ENCODE data around the gene TWF2. TPM values are rescaled to one million over a fixed set of nuclear protein-coding genes. Genes with fewer than 3 reads are reported as not detected.
A peak's percentile ranks its signal among the peaks of the same experiment; 100 is the strongest.
"Not testable (repeated sequence)": the region's sequence is repeated elsewhere in the genome, so short reads cannot be mapped to it uniquely, and the experiment has no call there.

The TWF2 gene
- total and polyA plus RNA-seq, 10 of the 15 experiments (the other 5 are each of a cell fraction or from before 2014, with no cell fraction given), result 0.16 to 106 (median 68.5) TPM

DNA sequence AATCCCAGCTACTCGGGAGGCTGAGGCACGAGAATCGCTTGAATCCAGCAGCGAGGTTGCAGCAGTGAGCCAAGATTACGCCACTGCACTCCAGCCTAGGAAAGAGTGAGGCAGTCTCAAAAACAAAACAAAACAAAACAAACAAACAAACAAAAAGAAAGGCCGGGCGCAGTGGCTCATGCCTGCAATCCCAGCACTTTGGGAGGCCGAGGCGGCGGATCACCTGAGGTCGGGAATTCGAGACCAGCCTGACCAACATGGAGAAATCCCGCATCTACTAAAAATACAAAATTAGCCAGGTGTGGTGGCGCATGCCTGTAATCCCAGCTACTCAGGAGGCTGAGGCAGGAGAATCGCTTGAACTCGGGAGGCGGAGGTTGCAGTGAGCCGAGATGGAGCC, 35.8 kb upstream of the TWF2 start:
- H4K20me1 ChIP-seq (ENCODE audit: control insufficient read depth, insufficient read depth); DNase-seq (ENCODE audit: low read depth, low spot score); in situ Hi-C loops (cut with MboI); H3K9ac ChIP-seq (ENCODE audit: control insufficient read depth, insufficient read depth, low read length); H3K9me3 ChIP-seq (replicated peaks; ENCODE audit: control insufficient read depth, insufficient read depth, low read length); H3K36me3 ChIP-seq (ENCODE audit: control insufficient read depth in 2 of 2, insufficient read depth in 2 of 2, low read length in 1 of 2); intact Hi-C loops (cut with micrococcal nuclease; ENCODE audit: unreplicated experiment); FAIRE-seq; CTCF ChIA-PET; H2AFZ ChIP-seq (ENCODE audit: control insufficient read depth, low read depth, low read length); H3K27ac ChIP-seq (ENCODE audit: control insufficient read depth, insufficient read depth); BruUV-seq (replicated peaks); ATAC-seq; H3K27me3 ChIP-seq (replicated peaks in 1 of 2; ENCODE audit: control insufficient read depth in 2 of 2, insufficient read depth in 2 of 2, low read length in 1 of 2): not testable (repeated sequence)
- Histone ChIP-seq H3K79me2 (ENCODE audit: control insufficient read depth, insufficient read depth, low read length) (peaks cover 89% of the 10 kb centered on the region), H3K4me3 (peak overlapping the region; percentile 44), H3K4me1 (ENCODE audit: control insufficient read depth, insufficient read depth, low read length) (peaks cover 10% of the 10 kb centered on the region), H3K4me2 (ENCODE audit: control insufficient read depth, insufficient read depth) (0 out of 2 replicates have a peak overlapping the region, but pooled peaks have one; percentile 2)
- ChIA-PET SMC1A (ENCODE audit: uncharacterized antibody, unreplicated experiment) (interaction anchor here (1.4 kb wide), 1 partner anchor 34 kb away, joined by 4 read pairs; no protein-coding TSS in a partner anchor), POLR2A (interaction anchor here (1.1 kb wide), 1 partner anchor 24 kb away, joined by 4 read pairs; no protein-coding TSS in a partner anchor), RAD21 (ENCODE audit: unreplicated experiment) (interaction anchor here (1.3 kb wide), 1 partner anchor 8 kb away, joined by 3 read pairs; no protein-coding TSS in a partner anchor)
- WGBS (ENCODE audit: insufficient coverage, insufficient replicate concordance, low lambda C conversion rate, missing lambda C conversion rate), result 86% methylated on average over 18 of the region's 18 CpGs
- TF ChIP-seq, protein P1, sequence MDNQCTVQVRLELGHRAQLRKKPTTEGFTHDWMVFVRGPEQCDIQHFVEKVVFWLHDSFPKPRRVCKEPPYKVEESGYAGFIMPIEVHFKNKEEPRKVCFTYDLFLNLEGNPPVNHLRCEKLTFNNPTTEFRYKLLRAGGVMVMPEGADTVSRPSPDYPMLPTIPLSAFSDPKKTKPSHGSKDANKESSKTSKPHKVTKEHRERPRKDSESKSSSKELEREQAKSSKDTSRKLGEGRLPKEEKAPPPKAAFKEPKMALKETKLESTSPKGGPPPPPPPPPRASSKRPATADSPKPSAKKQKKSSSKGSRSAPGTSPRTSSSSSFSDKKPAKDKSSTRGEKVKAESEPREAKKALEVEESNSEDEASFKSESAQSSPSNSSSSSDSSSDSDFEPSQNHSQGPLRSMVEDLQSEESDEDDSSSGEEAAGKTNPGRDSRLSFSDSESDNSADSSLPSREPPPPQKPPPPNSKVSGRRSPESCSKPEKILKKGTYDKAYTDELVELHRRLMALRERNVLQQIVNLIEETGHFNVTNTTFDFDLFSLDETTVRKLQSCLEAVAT (IDR thresholded peaks at IDR 0.05), result peak; percentile 85

DNA sequence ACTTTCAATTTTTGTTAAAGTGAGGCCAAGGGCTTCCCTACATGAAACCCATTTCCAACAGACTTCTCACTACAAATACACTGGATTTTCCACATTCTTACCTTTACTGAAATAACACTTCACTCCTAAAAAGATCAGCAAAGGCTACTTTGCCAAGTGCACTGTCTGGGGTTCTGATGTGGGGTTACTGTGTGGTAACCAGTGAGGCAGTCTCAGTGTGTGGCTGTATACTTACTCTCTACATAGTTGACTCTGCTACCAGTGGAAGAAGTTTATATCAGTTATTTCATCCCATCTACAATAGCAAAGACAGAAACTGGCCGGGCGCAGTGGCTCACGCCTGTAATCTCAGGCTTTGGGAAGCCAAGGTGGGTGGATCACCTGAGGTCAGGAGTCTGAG, 33.9 kb upstream of the TWF2 start:
- Histone ChIP-seq H3K27ac (ENCODE audit: control insufficient read depth, insufficient read depth) (no peak overlapping the region), H2AFZ (ENCODE audit: control insufficient read depth, low read depth, low read length) (no peak overlapping the region), H3K4me2 (ENCODE audit: control insufficient read depth, insufficient read depth) (peak overlapping the region; percentile 67), H3K9me3 (replicated peaks; ENCODE audit: control insufficient read depth, insufficient read depth, low read length) (no peaks in the 10 kb centered on the region), H3K4me1 (ENCODE audit: control insufficient read depth, insufficient read depth, low read length) (peaks cover 10% of the 10 kb centered on the region), H3K79me2 (ENCODE audit: control insufficient read depth, insufficient read depth, low read length) (peaks cover 91% of the 10 kb centered on the region), H3K9ac (ENCODE audit: control insufficient read depth, insufficient read depth, low read length) (no peak overlapping the region; the same call in 1 of the 2 replicates), H3K36me3 (ENCODE audit: control insufficient read depth in 2 of 2, insufficient read depth in 2 of 2, low read length in 1 of 2) (peaks cover 8 to 16% of the 10 kb centered on the region in 2 experiments; a peak in 3 of 4 replicates), H3K4me3 (0 out of 2 replicates have a peak overlapping the region, but pooled peaks have one; percentile 20), H4K20me1 (ENCODE audit: control insufficient read depth, insufficient read depth) (no peaks in the 10 kb centered on the region), H3K27me3 (replicated peaks in 1 of 2; ENCODE audit: control insufficient read depth in 2 of 2, insufficient read depth in 2 of 2, low read length in 1 of 2) (no peaks in the 10 kb centered on the region)
- ATAC-seq (0 out of 3 replicates have a peak, but pooled peaks have one; percentile 12), FAIRE-seq (no peak), DNase-seq (ENCODE audit: low read depth, low spot score) (no peak)
- ChIA-PET RAD21 (ENCODE audit: unreplicated experiment) (interaction anchor here (2.2 kb wide), 1 partner anchor 53 kb away, joined by 11 read pairs; no protein-coding TSS in a partner anchor), POLR2A (interaction anchor here (0.9 kb wide), 1 partner anchor 52 kb away, joined by 3 read pairs; no protein-coding TSS in a partner anchor), SMC1A (ENCODE audit: uncharacterized antibody, unreplicated experiment) (interaction anchor here (0.7 to 2.4 kb wide), 4 partner anchors 9 to 83 kb away, joined by 3 to 6 read pairs (median 4); no protein-coding TSS in a partner anchor), CTCF (interaction anchor here (0.7 to 2.3 kb wide), 7 partner anchors 13 to 48 kb away, joined by 3 to 9 read pairs (median 5); partner anchors contain the start of gene TLR9)
- no TSS peak for BruUV-seq (replicated peaks)
- intact Hi-C loops (cut with micrococcal nuclease; ENCODE audit: unreplicated experiment), result no loop called here
- TF ChIP-seq NBN (IDR thresholded peaks at IDR 0.05), result no peak
- TF ChIP-seq, protein P2, sequence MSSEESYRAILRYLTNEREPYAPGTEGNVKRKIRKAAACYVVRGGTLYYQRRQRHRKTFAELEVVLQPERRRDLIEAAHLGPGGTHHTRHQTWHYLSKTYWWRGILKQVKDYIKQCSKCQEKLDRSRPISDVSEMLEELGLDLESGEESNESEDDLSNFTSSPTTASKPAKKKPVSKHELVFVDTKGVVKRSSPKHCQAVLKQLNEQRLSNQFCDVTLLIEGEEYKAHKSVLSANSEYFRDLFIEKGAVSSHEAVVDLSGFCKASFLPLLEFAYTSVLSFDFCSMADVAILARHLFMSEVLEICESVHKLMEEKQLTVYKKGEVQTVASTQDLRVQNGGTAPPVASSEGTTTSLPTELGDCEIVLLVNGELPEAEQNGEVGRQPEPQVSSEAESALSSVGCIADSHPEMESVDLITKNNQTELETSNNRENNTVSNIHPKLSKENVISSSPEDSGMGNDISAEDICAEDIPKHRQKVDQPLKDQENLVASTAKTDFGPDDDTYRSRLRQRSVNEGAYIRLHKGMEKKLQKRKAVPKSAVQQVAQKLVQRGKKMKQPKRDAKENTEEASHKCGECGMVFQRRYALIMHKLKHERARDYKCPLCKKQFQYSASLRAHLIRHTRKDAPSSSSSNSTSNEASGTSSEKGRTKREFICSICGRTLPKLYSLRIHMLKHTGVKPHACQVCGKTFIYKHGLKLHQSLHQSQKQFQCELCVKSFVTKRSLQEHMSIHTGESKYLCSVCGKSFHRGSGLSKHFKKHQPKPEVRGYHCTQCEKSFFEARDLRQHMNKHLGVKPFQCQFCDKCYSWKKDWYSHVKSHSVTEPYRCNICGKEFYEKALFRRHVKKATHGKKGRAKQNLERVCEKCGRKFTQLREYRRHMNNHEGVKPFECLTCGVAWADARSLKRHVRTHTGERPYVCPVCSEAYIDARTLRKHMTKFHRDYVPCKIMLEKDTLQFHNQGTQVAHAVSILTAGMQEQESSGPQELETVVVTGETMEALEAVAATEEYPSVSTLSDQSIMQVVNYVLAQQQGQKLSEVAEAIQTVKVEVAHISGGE (CRISPR knock-in tag; IDR thresholded peaks at IDR 0.05), result no peak
- 100% methylated on average over 3 of the region's 3 CpGs for WGBS (ENCODE audit: insufficient coverage, insufficient replicate concordance, low lambda C conversion rate, missing lambda C conversion rate)
- in situ Hi-C loops (cut with MboI), result no loop called here

All from GM12878 (cell line).